ENCODE data around the gene TPK1.
A peak's percentile ranks its signal among the peaks of the same experiment; 100 is the strongest.
"Not testable (repeated sequence)": the region's sequence is repeated elsewhere in the genome, so short reads cannot be mapped to it uniquely, and the experiment has no call there.

Gene TPK1

GRCh38 chr7:144777005-144777839 lies 58.6 kb downstream of the TPK1 start:
- DNase-seq (ENCODE audit: low read depth) = no peak

- DNase-seq (ENCODE audit: low read depth) = no peak
These were observed 59.4 kb downstream of the TPK1 start for GRCh38 chr7:144776447-144776846.

GRCh38 chr7:144775749-144776148 lies 60.1 kb downstream of the TPK1 start:
- no peak for DNase-seq (ENCODE audit: low read depth)

DNA sequence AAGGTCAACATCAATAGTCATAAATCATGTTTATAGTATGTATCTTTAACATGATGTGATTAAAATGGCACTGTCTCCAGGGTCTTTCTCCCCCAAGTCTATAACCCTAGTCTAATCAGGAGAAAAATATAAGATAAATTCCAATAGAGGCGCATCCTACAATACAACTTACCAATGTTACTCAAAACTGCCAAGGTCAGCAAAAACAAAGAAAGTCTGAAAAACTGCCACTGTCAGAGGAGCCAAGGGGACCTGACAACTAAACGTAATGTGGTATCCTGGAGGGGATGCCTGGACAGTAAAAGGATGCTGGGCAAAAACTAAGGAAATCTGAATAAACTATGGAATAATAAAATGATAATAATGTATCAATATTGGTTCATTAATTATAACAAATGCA lies 63.9 kb downstream of the TPK1 start:
- DNase-seq (ENCODE audit: low read depth) = no peak

DNA sequence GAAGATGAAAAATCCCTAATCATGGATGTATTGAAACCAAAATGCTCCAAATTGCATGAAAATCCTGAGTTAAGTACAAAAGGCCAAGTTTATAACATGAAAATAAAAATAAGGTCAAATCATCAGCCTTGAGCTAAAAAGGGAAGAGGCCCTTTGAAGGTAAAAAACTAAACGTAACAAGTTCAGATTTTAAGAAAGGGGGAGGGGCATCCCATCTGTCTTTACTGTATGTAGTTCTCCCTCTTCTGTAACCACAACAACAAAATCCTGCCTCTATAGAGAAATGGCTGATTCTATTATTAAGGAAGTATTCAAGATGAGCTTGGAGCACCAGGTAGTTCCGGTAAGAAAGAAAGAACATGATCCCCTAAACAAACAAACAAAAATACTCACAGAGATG lies 64.7 kb downstream of the TPK1 start:
- DNase-seq (ENCODE audit: low read depth) = no peak

DNA sequence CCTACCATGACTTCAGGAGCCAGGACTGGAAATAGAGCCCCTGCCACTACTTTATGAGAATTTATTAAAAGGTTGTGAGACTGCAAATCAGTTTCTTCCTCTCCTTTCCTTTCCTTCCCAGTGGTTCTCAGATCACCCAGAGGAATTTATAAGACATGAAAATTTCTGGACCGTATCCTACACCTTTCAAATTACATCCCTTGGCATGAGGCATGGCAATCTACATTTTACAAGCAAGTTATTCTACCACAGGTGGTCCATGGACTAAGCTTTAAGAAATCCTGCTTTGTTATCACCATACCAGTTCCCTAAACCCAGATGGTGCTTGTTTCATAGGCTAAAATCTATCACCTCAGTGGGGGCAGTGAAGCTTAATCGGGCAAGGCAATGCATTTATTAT lies 66.5 kb downstream of the TPK1 start:
- DNase-seq (ENCODE audit: low read depth) = no peak

DNA sequence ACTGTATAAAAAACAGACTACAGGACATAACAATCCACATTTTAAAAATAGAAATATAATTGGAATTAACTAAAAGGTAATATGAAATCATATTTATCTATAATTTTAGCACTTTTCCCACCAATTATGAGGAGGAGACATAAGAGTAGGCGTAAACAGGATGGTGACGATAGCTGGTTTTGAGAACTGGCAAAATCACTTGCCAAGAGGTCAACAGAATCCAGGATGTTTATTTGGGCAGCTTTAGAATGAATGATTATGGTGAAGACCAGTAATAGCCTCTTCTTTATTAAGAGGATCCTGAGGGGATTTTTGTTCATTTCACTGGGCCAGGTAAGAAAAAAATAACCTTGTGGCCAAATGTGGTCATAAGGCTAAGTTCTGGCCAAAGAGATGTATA lies 67.2 kb downstream of the TPK1 start:
- DNase-seq (ENCODE audit: low read depth) = no peak

DNA sequence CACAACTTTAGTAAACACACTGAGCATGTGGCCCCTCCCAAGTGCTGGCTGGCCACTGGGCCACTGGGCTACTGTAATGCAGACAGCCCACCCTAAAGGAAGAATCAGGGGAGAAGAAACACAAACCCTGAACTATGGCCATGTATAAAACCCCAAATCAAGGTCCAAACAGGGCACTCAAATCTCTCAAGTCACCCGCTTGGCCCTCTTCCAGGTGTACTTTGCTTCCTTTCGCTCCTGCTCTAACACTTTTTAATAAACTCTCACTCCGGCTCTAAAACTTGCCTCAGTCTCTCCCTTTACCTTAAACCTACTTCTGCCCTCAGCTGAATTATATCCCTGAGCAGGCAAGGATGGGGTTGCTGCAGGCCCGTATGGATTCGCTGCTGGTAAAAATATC lies 72.6 kb downstream of the TPK1 start:
- no peak for DNase-seq (ENCODE audit: low read depth)

GRCh38 chr7:144762853-144763252 lies 73.0 kb downstream of the TPK1 start:
- no peak for DNase-seq (ENCODE audit: low read depth)

GRCh38 chr7:144761493-144761892 lies 74.4 kb downstream of the TPK1 start:
- no peak for DNase-seq (ENCODE audit: low read depth)

DNA sequence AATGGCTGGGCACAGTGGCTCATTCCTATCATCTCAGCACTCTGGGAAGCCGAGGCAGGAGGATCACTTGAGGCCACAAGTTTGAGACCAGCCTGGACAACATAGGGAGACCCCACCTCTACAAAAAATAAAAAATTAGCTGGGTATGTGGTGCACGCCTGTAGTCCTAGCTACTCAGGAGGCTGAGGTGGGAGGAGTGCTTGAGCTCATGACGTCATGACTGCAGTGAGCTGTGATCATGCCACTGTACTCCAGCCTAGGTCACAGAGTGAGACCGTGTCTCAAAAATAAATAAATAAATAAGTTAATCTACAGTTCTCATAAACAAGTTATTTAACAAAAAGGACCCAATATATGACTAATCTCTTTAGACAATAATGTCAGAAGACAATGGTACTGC lies 76.2 kb downstream of the TPK1 start:
- DNase-seq (ENCODE audit: low read depth) = no peak

GRCh38 chr7:144747936-144748335 lies 87.9 kb downstream of the TPK1 start:
- no peak for DNase-seq (ENCODE audit: low read depth)

- peak; percentile 17 for DNase-seq (ENCODE audit: low read depth)
These were observed 97.0 kb downstream of the TPK1 start for GRCh38 chr7:144738708-144739314.

GRCh38 chr7:144738146-144738545 lies 97.7 kb downstream of the TPK1 start:
- DNase-seq (ENCODE audit: low read depth) = no peak

- no peak for DNase-seq (ENCODE audit: low read depth)
These were observed 98.9 kb downstream of the TPK1 start for GRCh38 chr7:144736880-144737493.

DNA sequence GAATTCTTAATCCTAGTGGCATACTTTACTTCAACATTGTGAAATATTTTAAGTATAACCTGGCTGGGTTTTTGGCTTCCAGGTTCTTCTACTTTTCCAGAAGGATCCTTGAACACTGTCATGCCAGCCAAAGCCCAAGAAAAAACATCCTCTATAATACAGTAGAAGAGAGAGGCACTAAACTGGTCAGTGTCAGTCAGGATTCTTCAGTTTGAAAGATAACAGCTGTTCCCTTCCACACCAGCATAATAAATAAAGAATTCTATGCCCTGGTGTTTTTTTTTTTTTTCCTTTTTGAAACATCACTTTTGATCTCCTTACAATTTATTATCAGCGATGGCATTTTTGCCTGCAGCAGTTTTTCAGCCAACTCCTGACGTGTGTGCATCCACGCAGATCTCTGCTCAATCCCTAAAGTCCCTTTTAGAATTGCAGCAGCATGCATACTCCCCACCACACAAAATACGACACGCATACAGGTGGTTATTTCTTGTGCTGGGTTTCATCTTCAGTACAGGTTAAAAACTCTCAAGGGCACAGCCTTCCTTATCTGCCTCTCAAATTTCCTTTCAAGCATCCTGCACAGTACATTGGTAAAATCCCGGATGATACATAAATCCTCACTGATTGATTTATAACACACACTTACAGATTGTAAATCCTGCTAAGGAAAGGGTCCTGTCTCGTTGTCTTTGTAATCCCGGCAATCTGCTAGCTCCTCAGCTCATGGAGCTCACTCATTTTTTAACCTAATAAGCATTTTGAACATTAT lies 100.2 kb downstream of the TPK1 start:
- no peak for DNase-seq (ENCODE audit: low read depth)

- no peak for DNase-seq (ENCODE audit: low read depth)
These were observed 104.0 kb downstream of the TPK1 start for GRCh38 chr7:144731661-144732351.

DNA sequence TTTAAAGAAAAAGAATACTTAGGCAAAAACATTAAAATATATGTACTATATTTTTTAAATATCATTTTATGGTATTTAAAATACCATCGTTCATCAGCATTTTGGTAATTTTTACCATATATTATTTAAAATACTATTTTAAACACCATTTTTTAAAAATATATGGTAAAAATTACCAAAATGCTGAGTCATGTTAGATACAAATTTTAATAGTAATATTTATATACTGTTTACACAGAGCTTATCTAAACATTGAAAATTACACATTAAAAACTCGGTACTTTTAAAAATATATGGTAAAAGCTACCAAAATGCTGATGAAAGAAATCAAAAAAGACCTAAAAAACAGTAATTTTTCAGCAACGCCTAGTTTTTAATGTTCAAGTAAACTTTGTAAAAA lies 105.6 kb downstream of the TPK1 start:
- no peak for DNase-seq (ENCODE audit: low read depth)

GRCh38 chr7:144729226-144729625 lies 106.6 kb downstream of the TPK1 start:
- DNase-seq (ENCODE audit: low read depth) = no peak

DNA sequence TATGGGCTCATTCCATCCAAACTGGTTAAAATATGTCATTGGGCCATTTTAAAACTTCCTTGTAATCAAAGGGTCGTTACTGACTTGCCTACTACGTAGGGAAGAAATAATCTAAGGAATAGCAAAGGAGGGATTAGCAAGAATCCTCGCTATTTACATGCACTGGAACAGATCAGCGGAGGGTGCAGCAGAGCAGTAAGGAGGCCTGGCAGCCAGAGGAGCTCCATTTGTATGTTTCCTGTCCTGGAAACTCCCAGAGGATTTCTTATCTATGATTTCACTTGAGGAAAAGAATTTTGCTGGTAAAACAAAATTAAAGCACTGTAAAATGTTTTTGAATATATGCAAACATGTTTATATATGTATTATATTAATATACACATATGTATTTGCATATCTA lies 107.3 kb downstream of the TPK1 start:
- DNase-seq (ENCODE audit: low read depth) = no peak

DNA sequence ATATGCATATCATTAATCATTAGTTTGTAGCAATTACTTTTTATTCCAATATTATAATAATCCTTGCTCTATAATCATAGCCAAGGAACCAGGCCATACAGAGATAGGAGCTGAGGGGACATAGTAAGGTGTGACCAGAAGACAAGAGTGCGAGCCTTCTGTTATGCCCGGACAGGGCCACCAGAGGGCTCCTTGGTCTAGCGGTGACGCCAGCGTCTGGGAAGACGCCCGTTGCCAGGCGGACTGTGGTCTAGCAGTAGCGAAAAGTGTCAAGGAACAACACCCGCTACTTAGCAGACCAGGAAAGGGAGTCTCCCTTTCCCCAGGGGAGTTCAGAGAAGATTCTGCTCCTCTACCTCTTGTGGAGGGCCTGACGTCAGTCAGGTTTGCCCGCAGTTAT lies 109.0 kb downstream of the TPK1 start:
- not testable (repeated sequence) for DNase-seq (ENCODE audit: low read depth)

DNA sequence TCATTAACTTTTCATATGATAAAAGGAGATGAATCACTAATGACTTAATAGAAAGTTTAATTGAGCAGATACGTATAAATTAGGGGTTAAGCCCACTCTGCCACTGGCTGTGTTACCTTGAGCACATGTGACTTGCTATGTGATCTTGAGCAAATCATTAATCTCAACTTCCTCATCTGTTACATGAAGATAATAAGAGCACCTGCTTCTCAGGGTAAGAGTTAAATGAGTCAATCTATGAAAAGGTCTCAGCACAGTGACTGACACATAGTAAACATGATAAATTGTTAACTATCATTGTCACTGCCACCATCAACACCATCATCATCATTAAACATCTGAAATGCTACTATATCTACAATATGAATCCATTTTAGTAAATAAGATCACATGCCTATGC lies 110.8 kb downstream of the TPK1 start:
- no peak for DNase-seq (ENCODE audit: low read depth)

Data from ELR (cell line).